Endothelial cell of umbilical vein (primary cell): Measurements from ENCODE around the gene WNT10A. TPM values are rescaled to one million over a fixed set of nuclear protein-coding genes. Genes with fewer than 3 reads are reported as not detected.

Source experiments
- BruUV-seq: library from RNA; stranded (reverse); fragments of 400-500 nt; replicated peaks from 2 replicates; lab custom pipeline; 2021; lab: Mats Ljungman, UMichigan
- CTCF ChIA-PET: fragments of 300-600, 350-600 bp; sonication (Branson Sonifier 250); formaldehyde crosslinking; loops from one replicate; lab custom pipeline; 2021; ENCODE audit warnings: antibody characterized with exemption, inconsistent platforms; lab: Charles Lee
- POLR2A ChIA-PET: fragments of 300-600, 350-600 bp; sonication (Branson Sonifier 250); formaldehyde crosslinking; loops from one replicate; lab custom pipeline; 2021; ENCODE audit warnings: antibody characterized with exemption, inconsistent platforms; lab: Charles Lee
- DNase-seq: peaks from one replicate; pipeline ENCODE4 v3.0.0-alpha.2; 2011; ENCODE audit warnings: low read depth, low spot score
- FAIRE-seq: peaks from 2 replicates; lab custom pipeline; 2011; peaks lifted over from hg19 to GRCh38; lab: Jason Lieb, UNC
- H2AFZ ChIP-seq: 2 replicates; pipeline ENCODE4 v1.6.0; 2012; ENCODE audit warnings: low read depth, low read length, control low read depth, inconsistent platforms
- H3K27ac ChIP-seq: 2 replicates; pipeline ENCODE4 v1.5.1; 2011; ENCODE audit warnings: low read depth, mild to moderate bottlenecking, control low read depth, low read length, moderate library complexity; ENCODE audit not compliant: insufficient read depth
- H3K27me3 ChIP-seq, 2 experiments: 2 replicates each; pipeline versions ENCODE4 v1.6.0 to v1.6.1; 2011; ENCODE audit warnings: low read length in 2 of 2, mixed read lengths in 1 of 2; ENCODE audit not compliant: control insufficient read depth in 2 of 2, insufficient read depth in 2 of 2
- H3K36me3 ChIP-seq, 2 experiments: 2 replicates in 1 of 2; 3 replicates in 1 of 2; pipeline ENCODE4 v1.5.1; 2011; ENCODE audit warnings: low read length in 2 of 2, mild to moderate bottlenecking in 1 of 2, moderate library complexity in 1 of 2; ENCODE audit not compliant: control insufficient read depth in 2 of 2, insufficient read depth in 2 of 2; ENCODE audit errors: extremely low read depth in 1 of 2
- H3K4me1 ChIP-seq: 3 replicates; pipeline ENCODE4 v1.5.1; 2011; ENCODE audit warnings: mild to moderate bottlenecking, low read length; ENCODE audit not compliant: control insufficient read depth, insufficient read depth; ENCODE audit errors: extremely low read depth
- H3K4me2 ChIP-seq: 2 replicates; pipeline ENCODE4 v1.6.1; 2011; ENCODE audit warnings: low read length, control low read depth, mixed read lengths; ENCODE audit not compliant: insufficient read depth
- H3K4me3 ChIP-seq, 3 experiments: fragments of 200-600 bp in 1 of 3; sonication (generic), shearing (Covaris generic) in 1 of 3; replicated peaks in 1 of 3; 2 replicates each; pipeline ENCODE4 v1.5.1; 2011 to 2016; ENCODE audit warnings: control low read depth in 3 of 3, low read length in 3 of 3, mild to moderate bottlenecking in 2 of 3, inconsistent platforms in 1 of 3, low read depth in 1 of 3, moderate library complexity in 1 of 3; ENCODE audit not compliant: insufficient read depth in 1 of 3
- H3K79me2 ChIP-seq: 2 replicates; pipeline ENCODE4 v1.6.0; 2012; ENCODE audit warnings: low read length, inconsistent platforms; ENCODE audit not compliant: control insufficient read depth, insufficient read depth
- H3K9ac ChIP-seq: replicated peaks from 2 replicates; pipeline ENCODE3; 2011; ENCODE audit warnings: low read length, control low read depth; ENCODE audit not compliant: insufficient read depth; ENCODE audit errors: extremely low read depth
- H3K9me1 ChIP-seq: replicated peaks from 3 replicates; pipeline ENCODE4 v1.6.0; 2011; ENCODE audit warnings: mild to moderate bottlenecking, low read length; ENCODE audit not compliant: control insufficient read depth, insufficient read depth; ENCODE audit errors: extremely low read depth
- H3K9me3 ChIP-seq: replicated peaks from 2 replicates; pipeline ENCODE4 v1.5.1; 2012; ENCODE audit warnings: low read length, inconsistent platforms; ENCODE audit not compliant: control insufficient read depth, insufficient read depth
- H4K20me1 ChIP-seq: replicated peaks from 2 replicates; pipeline ENCODE3; 2011; ENCODE audit warnings: mild to moderate bottlenecking, low read length; ENCODE audit not compliant: control insufficient read depth, insufficient read depth; ENCODE audit errors: extremely low read depth
- EZH2 ChIP-seq: IDR thresholded peaks from 2 replicates; pipeline ENCODE4 v1.6.1; 2012; ENCODE audit warnings: borderline replicate concordance, low read depth, mild to moderate bottlenecking, moderate library complexity, low read length, inconsistent platforms; ENCODE audit not compliant: severe bottlenecking
- FOS ChIP-seq: IDR thresholded peaks from 2 replicates; pipeline ENCODE4 v1.6.1; 2011; ENCODE audit warnings: mild to moderate bottlenecking, low read length, moderate library complexity, borderline replicate concordance; ENCODE audit not compliant: insufficient read depth
- GATA2 ChIP-seq: IDR thresholded peaks from 2 replicates; pipeline ENCODE4 v1.7.0; 2011; ENCODE audit warnings: low read depth, mild to moderate bottlenecking, moderate library complexity, mixed read lengths, low read length; ENCODE audit not compliant: insufficient read length, insufficient read depth
- JUN ChIP-seq: IDR thresholded peaks from 2 replicates; pipeline ENCODE4 v1.6.1; 2011; ENCODE audit warnings: borderline replicate concordance, low read depth; ENCODE audit not compliant: insufficient read length, insufficient read depth
- MYC ChIP-seq: IDR thresholded peaks from one replicate; pipeline ENCODE4 v1.6.1; 2011; ENCODE audit warnings: mild to moderate bottlenecking, low read depth, low read length
- POLR2A ChIP-seq: IDR thresholded peaks from 2 replicates; pipeline ENCODE4 v1.6.1; 2012; ENCODE audit warnings: low read depth, mild to moderate bottlenecking, control low read depth, low read length
- POLR2AphosphoS5 ChIP-seq: IDR thresholded peaks from 2 replicates; pipeline ENCODE4 v1.6.1; 2012; ENCODE audit warnings: low read depth, mild to moderate bottlenecking, control low read depth, low read length, moderate library complexity; ENCODE audit not compliant: insufficient read depth
- dilution Hi-C: fragments of 300-500 bp; cut with MboI; formaldehyde crosslinking; loops from one replicate; pipeline ENCODE4 v1.15.0; 2019; ENCODE audit warnings: low sequenced_read_pairs; ENCODE audit not compliant: extremely low pct_ligation_motif_present
- intact Hi-C: fragments of 100-400 bp; cut with micrococcal nuclease; formaldehyde crosslinking; loops from one replicate; pipeline ENCODE4 v1.10.0; 2022
- polyA plus RNA-seq, 4 experiments: library from polyadenylated mRNA; depleted of rRNA in 3 of 4; stranded (reverse) in 3 of 4; unstranded in 1 of 4; fragments of >200 nt; gene quantifications; 2 replicates each; pipeline versions ENCODE4 v1.2.1 to v1.2.3, GENCODE V29; 2011 to 2012; ENCODE audit warnings: missing spikeins in 1 of 4
- total RNA-seq: library from RNA; stranded (reverse); gene quantifications from 2 replicates; pipeline ENCODE4 v1.2.3, GENCODE V29; 2021
- TF ChIP-seq, protein P1 (sequence below): IDR thresholded peaks from 2 replicates; pipeline ENCODE4 v1.6.1; 2011; ENCODE audit not compliant: insufficient read depth, insufficient read length
- TF ChIP-seq, protein P2 (sequence below), 2 donors: IDR thresholded peaks; 1 replicate in 1 of 2; 2 replicates in 1 of 2; pipeline ENCODE4 v1.5.1; 2011; ENCODE audit warnings: low read length in 2 of 2, mild to moderate bottlenecking in 2 of 2, moderate library complexity in 2 of 2, control low read depth in 1 of 2, inconsistent platforms in 1 of 2, low read depth in 1 of 2; ENCODE audit not compliant: insufficient read depth in 1 of 2; ENCODE audit errors: extremely low read depth in 1 of 2

WNT10A gene
- total and polyA plus RNA-seq, 2 donors (not counting 3 experiments of a cell fraction or from before 2014, with no cell fraction given), result not detected

DNA sequence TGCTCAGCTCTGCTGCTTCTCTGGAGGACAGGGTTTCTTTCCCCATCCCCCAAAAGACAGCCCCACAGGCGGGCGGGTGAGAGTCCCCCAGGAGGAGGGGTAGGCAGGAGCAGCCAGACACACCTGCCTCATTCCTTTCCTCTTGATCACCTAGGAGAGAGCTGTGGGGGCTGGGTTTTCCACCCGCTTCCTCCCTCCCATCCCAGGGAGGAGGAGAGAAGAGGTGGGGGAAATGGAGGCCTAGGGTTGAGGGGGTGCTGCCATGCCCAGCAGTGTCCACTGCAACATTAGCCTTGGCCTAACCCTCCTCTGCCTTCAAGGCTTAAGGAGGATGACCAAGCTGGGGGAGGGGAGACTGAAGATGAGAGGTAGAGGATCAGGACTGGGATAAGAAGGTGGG is 14.7 kb downstream of the WNT10A start:
- ChIA-PET CTCF (interaction anchor here (5.0 to 10.0 kb wide), 2 partner anchors 9 to 19 kb away, joined by 103 to 362 read pairs; partner anchors contain the start of gene WNT10A), POLR2A (no interaction called here)
- dilution Hi-C loops, result no loop called here
- no peak overlapping the region for H3K9ac ChIP-seq
- no peak overlapping the region for H3K4me2 ChIP-seq
- intact Hi-C loops, result no loop called here
- H3K9me1 ChIP-seq, result no peaks in the 10 kb centered on the region
- H3K27ac ChIP-seq, result no peak overlapping the region
- no peaks in the 10 kb centered on the region for H3K9me3 ChIP-seq
- H3K4me1 ChIP-seq, result no peaks in the 10 kb centered on the region
- H3K27me3 ChIP-seq, result peaks cover 84 to 88% of the 10 kb centered on the region in 2 experiments
- no peak overlapping the region for H3K4me3 ChIP-seq
- TF ChIP-seq MYC (no peak), POLR2AphosphoS5 (no peak), GATA2 (no peak), FOS (no peak), POLR2A (no peak), JUN (no peak), EZH2 (no peak)
- TF ChIP-seq, protein P1, sequence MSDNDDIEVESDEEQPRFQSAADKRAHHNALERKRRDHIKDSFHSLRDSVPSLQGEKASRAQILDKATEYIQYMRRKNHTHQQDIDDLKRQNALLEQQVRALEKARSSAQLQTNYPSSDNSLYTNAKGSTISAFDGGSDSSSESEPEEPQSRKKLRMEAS, result no peak
- TF ChIP-seq, protein P2, sequence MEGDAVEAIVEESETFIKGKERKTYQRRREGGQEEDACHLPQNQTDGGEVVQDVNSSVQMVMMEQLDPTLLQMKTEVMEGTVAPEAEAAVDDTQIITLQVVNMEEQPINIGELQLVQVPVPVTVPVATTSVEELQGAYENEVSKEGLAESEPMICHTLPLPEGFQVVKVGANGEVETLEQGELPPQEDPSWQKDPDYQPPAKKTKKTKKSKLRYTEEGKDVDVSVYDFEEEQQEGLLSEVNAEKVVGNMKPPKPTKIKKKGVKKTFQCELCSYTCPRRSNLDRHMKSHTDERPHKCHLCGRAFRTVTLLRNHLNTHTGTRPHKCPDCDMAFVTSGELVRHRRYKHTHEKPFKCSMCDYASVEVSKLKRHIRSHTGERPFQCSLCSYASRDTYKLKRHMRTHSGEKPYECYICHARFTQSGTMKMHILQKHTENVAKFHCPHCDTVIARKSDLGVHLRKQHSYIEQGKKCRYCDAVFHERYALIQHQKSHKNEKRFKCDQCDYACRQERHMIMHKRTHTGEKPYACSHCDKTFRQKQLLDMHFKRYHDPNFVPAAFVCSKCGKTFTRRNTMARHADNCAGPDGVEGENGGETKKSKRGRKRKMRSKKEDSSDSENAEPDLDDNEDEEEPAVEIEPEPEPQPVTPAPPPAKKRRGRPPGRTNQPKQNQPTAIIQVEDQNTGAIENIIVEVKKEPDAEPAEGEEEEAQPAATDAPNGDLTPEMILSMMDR (IDR thresholded peaks at IDR 0.05; ENCODE audit: extremely low read depth in 1 of 2, insufficient read depth in 1 of 2, low read depth in 1 of 2, low read length in 2 of 2), result no peak
- no peak for DNase-seq
- FAIRE-seq, result no peak
- H4K20me1 ChIP-seq, result no peaks in the 10 kb centered on the region
- no TSS peak for BruUV-seq
- no peaks in the 10 kb centered on the region for H3K79me2 ChIP-seq
- no peaks in the 10 kb centered on the region for H3K36me3 ChIP-seq
- H2AFZ ChIP-seq, result no peak overlapping the region
